HG03378 (cell line): Measurements from ENCODE around the gene RXRA.

Experiments used
- ATAC-seq: cut with Tn5 transposase; IDR thresholded peaks from one replicate; pipeline ENCODE4 v1.9.1; 2021; ENCODE audit warnings: mild to moderate bottlenecking, moderate library complexity; ENCODE audit not compliant: unreplicated experiment

Gene RXRA

DNA sequence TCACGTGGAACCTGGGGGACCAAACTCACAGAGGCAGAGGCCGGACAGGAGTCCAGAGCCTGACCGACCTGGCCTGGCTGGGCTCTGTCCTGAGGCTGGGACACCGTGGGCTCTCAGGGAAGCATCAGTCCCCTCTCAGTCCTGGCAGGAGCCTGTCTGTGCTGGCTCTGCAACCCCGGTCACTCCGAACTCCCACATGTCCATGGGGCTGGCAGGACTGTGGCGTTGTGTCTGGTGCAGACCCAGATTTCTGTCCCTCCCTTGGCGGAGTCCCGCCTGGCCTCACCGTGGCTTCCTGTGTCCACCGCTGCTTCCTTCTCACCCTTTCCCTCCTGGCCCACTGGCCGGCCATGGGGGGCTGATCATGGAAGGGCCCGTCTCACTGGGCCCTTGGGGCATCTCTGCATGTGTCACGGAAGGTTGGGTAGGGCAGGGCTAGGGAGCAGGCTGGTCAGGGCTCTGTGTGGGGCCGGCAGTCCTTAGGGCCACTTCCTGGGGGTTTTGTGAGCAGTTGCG, 68.8 kb downstream of the RXRA start:
- ATAC-seq: no peak

DNA sequence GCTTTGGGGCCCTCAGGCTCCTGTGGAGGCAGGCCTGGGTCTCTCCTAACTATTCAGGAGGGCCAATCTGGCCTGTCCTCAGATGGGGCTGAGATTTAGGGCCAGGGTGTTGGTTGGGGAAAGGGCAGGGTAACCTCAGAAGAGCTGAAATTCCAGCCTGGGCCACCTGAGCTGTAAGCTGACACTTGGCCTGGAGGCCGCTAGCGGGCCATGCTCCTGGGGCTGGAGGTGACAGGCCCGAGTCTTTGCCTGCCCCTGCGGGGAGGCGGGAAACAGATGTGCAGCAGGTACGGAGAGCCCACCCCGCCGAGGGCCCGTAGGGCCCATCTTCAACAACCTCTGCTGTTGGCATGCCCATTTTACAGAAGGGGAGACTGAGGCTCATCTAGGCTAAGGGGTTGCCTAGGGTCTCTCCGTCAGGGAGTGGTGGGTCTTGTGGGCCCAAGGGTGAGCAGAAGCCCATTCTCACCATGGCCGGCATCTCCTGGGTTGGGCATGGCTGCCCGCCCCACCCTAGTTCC, 69.5 kb downstream of the RXRA start:
- ATAC-seq: no peak

- ATAC-seq: no peak
Measured at GRCh38 chr9:134396258-134396742, 70.0 kb downstream of the RXRA start.

DNA sequence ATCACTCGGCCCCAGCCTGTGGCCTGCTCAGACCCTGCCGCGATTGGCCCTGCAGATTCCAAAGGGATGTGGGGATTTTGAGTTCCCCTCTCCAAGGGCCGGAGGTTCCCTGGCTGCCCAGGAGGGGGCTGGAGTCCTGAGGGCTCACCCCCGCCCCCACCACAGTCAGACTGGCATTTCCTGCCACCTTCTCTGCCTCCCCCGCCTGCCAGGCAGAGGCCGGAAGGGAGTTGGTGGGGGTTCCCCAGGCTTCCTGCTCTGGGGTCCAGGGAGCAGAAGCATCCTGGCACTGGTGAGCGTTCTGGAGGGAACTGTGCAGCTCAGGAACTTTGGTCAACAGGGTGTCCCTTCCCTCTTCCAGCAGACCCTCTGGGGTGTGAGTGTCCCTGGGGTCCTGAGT, 70.6 kb downstream of the RXRA start:
- ATAC-seq: no peak

GRCh38 chr9:134398756-134399155, 72.5 kb downstream of the RXRA start:
- no peak for ATAC-seq

GRCh38 chr9:134399435-134400056, 73.3 kb downstream of the RXRA start:
- ATAC-seq: no peak

GRCh38 chr9:134400283-134400682, 74.0 kb downstream of the RXRA start:
- ATAC-seq: no peak

DNA sequence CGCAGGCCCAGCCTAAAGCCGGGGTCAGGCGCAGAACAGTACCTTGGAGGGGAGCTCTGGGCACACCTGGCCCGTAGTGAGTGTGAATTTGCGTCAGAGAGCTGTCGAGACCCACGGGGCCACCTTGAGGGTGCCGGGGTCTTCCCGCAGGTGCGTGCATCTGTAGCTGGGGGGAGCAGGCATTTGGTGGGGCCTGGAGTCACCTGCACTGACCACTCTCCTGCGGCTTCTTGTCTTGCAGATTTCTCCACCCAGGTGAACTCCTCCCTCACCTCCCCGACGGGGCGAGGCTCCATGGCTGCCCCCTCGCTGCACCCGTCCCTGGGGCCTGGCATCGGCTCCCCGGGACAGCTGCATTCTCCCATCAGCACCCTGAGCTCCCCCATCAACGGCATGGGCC, 75.1 kb downstream of the RXRA start:
- ATAC-seq: no peak

- no peak for ATAC-seq
Measured at GRCh38 chr9:134402182-134402581, 75.9 kb downstream of the RXRA start.

DNA sequence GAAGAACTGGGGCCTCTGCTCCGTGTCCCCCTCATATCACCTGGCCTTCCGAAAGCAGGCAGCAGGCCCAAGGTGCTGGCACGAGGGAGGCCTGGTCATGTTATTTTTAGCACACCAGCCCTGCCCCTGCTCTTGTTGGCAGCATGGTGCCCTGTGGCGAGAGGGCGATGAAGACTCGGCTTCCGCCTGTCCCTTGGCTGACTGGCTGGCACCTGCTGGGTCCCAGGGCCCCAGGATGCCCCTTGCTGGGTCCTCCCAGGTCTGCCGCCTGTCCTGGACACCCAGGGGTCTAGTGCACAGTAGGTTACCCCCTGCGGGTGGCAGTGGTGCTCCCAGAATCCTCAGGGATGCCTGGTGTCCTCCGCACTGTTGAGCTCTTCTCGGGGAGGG, 77.0 kb downstream of the RXRA start:
- ATAC-seq: no peak

- ATAC-seq: no peak
Measured at GRCh38 chr9:134403682-134404301, 77.5 kb downstream of the RXRA start.

DNA sequence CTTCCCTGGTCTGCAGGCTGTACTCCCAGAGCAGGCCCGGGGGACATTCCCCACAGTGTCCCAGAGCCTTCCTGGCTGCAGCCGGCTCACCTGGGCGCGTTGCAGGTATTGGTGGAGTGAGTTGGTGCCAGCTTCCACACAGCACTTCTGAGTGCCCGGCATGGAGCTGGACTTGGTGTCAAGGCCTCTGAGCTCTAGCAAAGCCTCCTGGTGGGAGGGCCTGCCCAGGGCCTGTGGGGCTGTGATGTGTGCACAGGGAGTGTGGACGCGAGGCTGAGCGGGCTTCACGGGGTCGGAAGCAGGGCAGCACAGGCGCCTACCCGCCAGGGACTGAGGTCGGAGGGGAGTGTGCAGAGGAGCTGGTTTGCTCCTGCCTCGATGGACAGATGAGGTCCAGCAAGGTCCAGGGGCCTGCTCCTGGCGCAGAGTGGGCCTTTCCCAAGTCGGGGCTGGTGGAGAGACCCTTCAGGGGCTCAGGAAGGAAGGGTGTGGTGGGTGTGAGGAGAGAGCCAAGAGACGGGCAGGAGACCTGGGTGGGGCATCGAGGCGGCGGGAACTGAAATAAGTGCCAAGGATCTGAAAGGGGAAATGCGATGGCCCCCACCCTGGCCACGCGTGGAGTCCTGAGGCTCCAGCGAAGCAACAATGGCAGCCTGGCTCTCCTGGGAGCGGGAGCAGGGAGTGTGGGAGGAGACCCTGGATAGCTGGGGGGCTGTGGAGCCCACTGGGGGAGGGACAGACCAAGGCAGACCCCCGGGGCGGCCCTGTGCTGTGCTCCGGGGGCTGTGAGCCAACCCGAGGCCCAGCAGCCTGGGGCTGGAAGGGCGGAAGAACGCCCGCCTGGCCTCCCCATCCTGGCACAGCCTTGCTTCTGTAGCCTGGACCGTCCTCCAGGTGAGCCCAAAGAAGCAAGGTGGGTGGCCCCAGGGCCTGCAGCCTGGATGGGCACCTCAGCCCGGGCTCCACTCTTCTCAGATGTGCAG, 78.4 kb downstream of the RXRA start:
- no peak for ATAC-seq

GRCh38 chr9:134405527-134405926, 79.3 kb downstream of the RXRA start:
- no peak for ATAC-seq

- ATAC-seq: no peak
Measured at GRCh38 chr9:134406366-134407120, 80.3 kb downstream of the RXRA start.

GRCh38 chr9:134407121-134407779, 81.0 kb downstream of the RXRA start:
- ATAC-seq: peak; percentile 59

DNA sequence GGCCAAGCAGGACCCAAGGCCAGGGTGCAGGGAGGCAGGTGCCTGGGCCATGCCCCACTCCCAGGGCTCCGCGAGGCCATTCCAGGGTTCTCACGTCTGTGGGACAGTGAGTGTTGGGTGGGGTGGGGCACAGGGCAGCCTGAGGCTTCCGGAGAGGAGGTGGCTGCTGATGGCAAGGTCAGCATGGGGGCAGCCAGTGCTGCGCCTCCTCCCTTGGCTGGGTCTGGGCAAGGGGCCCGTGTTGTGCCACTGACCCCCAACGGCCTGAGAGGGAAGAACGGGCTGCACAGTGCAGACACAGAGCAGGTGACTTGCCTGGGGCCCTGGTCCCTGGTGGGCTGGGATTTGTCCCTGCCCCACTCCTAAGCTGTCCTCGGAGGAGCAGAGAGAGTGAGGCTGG, 82.1 kb downstream of the RXRA start:
- ATAC-seq: no peak

- no peak for ATAC-seq
Measured at GRCh38 chr9:134408939-134409737, 82.9 kb downstream of the RXRA start.

DNA sequence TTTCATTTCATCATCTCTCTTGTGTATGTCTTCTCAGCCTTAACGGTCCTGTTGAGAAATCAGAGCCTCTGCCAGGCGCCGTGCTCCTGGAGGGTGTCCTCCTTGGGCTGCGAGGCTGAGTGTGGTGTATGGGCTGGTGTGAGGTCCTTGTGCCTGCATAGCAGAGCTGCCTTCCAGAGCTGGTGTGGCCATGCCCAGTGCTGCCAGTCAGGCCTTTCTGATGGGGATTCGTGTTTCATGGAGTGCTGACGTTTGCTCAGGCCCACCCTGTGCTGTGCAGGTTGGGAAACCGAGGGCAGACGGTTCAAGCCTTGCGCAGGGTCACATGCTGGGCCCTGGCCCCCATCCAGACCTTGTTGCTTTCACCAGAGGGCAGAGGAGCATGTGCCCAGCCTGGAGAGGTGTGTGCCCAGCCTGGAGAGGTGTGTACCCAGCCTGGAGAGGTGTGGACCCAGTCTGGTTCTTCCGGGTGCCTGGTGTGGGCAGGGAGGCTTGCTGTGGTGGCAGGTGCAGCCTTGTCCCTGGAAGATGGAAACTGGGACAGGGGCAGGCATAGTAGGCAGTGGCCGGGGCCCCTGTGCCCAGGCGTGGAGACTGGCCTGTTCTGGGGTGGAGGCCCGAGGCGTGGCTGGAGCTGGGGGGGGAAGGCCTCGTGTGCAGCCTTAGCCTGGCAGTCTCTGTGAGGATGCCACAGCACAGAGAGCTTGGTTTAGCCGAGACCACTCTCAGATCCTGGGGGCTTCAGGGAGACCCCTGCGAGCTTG, 84.0 kb downstream of the RXRA start:
- no peak for ATAC-seq
